NCI-H2171 (cell line): ENCODE data around the gene SLC25A21.

Experiments
- DNase-seq: peaks from one replicate; lab custom pipeline; 2025; lab: John Stamatoyannopoulos, UW

Gene SLC25A21

DNA sequence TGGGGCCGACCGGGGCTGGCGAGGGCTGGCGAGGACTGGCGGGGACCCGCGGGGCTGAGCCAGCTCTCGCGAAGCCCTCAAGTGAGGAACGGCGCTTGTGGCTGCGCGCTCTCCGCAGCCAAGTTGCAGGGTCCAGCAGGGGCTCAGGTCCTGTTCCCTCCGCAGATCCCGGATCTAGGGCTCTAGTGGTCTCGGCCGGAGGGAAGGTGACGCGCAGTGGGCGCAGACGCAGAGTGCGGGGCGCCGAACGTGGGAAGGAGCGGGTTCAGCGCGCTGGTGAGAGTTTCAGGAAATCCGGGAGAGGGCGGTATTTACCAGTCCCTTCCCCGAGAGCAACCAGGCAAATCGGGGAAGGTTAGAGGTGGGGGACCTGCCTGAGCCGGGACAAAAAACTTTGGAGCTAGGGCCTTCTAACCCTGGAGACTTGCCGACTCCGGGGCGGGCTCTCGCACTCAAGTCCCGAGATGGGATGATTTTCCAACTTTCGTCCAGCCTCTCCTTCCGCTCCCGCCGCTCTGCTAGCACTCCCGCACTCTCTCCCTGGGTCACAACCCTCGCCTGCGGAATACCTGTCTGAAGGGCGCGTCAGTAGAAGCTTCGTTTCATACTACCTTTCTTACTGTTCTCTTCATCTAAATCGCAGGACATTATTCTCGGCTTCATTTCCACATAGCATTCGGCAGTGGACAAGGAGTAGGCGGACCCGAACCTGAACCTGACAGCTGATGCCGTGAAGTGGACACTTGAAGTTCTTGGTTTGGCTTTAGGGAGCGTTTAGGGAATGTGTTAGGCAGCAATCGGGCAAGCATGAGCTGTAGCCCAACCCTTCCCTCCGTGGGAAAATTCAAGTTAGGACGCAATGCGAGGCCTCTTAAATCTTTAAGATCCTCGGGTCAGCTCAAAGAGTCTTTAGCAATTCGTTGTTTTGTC, 524.3 kb downstream of the SLC25A21 start:
- peak; percentile 67 for DNase-seq

GRCh38 chr14:36647417-36647823, 525.0 kb downstream of the SLC25A21 start:
- no peak for DNase-seq

GRCh38 chr14:36646664-36647416, 525.6 kb downstream of the SLC25A21 start:
- DNase-seq = no peak

DNA sequence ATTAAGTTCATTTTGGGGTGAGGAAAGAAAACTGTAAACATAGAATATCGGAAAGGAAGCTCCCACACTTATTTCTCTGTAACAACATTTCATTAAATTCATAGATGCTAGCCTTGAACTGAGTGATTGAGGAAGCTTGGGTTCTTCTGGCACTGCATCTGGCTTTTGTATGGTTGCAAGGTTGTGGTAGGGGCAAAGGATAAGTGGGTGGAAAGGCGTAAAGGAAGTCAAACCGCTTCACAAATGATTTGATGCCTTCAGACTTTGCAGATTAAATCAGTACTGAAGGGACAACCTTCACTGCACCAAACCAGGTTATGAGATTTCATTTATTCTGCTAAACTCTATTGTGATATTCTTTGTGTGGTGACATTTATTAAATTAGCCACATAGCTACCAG, 538.8 kb downstream of the SLC25A21 start:
- DNase-seq = no peak
